ENCODE data around the gene COL6A2. TPM values are rescaled to one million over a fixed set of nuclear protein-coding genes. Genes with fewer than 3 reads are reported as not detected.

The COL6A2 gene
- total RNA-seq, 1 experiment from 2014 or later: 129 TPM

DNA sequence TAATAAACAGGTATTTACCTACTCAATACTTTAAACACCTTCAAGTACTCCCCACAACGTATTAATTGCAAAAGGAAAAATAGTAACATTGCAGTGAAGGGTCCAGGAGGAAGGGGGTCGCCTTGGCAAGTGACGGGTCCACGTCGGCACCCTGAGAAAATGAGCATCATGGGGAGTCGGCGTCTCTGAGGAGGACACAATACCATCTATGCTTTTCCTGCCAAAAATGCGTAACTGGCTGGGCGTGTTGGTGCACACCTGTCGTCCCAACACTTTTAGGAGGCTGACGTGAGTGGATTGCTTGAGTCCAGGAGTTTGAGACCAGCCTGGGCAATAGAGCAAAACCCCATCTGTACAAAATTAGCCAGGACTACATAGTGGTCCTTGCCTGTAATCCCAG is 50.2 kb downstream of the COL6A2 start:
- no peak overlapping the region for H4K8ac ChIP-seq (replicated peaks; ENCODE audit: insufficient read length, low read depth, low read length)
- peaks cover 5 to 6% of the 10 kb centered on the region in 2 experiments; a peak in 2 of 5 replicates for H3K9me3 Mint-ChIP-seq
- H4K5ac ChIP-seq (ENCODE audit: insufficient read length, low read depth, low read length): no peak overlapping the region
- H4K91ac ChIP-seq (ENCODE audit: insufficient read length, low read depth, low read length): no peak overlapping the region
- no peaks in the 10 kb centered on the region for H3K79me1 ChIP-seq (ENCODE audit: insufficient read depth, low read depth, low read length, poor library complexity, severe bottlenecking)
- no peak overlapping the region for H3K9ac ChIP-seq (ENCODE audit: extremely low read depth, insufficient read length, low read length)
- H2BK12ac ChIP-seq (ENCODE audit: insufficient read length, low read depth, low read length): no peak overlapping the region
- H2BK120ac ChIP-seq (ENCODE audit: low read depth, low read length, poor library complexity, severe bottlenecking): no peak overlapping the region
- TF ChIP-seq, protein P1, sequence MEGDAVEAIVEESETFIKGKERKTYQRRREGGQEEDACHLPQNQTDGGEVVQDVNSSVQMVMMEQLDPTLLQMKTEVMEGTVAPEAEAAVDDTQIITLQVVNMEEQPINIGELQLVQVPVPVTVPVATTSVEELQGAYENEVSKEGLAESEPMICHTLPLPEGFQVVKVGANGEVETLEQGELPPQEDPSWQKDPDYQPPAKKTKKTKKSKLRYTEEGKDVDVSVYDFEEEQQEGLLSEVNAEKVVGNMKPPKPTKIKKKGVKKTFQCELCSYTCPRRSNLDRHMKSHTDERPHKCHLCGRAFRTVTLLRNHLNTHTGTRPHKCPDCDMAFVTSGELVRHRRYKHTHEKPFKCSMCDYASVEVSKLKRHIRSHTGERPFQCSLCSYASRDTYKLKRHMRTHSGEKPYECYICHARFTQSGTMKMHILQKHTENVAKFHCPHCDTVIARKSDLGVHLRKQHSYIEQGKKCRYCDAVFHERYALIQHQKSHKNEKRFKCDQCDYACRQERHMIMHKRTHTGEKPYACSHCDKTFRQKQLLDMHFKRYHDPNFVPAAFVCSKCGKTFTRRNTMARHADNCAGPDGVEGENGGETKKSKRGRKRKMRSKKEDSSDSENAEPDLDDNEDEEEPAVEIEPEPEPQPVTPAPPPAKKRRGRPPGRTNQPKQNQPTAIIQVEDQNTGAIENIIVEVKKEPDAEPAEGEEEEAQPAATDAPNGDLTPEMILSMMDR (conservative IDR thresholded peaks at IDR 0.05): no peak
- H3K4me3 Mint-ChIP-seq: no peak overlapping the region
- peaks cover 0 to 3% (median 1%) of the 10 kb centered on the region in 3 experiments; a peak in 3 of 7 replicates for H3K36me3 Mint-ChIP-seq (ENCODE audit: insufficient read depth in 1 of 3, low read depth in 3 of 3)
- H3K27me3 Mint-ChIP-seq (ENCODE audit: low read depth): peaks cover 3% of the 10 kb centered on the region; the same call in 1 of the 2 replicates
- no peaks in the 10 kb centered on the region for H3K4me1 ChIP-seq (ENCODE audit: insufficient read depth, low read length)
- no CpG with 5 or more reads among the region's 11 CpGs for WGBS (ENCODE audit: extremely low coverage, insufficient read length, low lambda C conversion rate)
- no peak overlapping the region for H3K4me2 ChIP-seq (ENCODE audit: insufficient read depth, insufficient read length, low read length)
- H4K20me1 ChIP-seq (ENCODE audit: control insufficient read depth, insufficient read depth, insufficient read length): no peaks in the 10 kb centered on the region
- H3K27ac Mint-ChIP-seq: no peak overlapping the region
- H3K23me2 ChIP-seq (ENCODE audit: insufficient read length, low read depth, low read length, poor library complexity, severe bottlenecking): no peaks in the 10 kb centered on the region
- no peak overlapping the region for H3K14ac ChIP-seq (ENCODE audit: insufficient read depth, low read length)
- H2BK20ac ChIP-seq (ENCODE audit: low read depth, low read length, poor library complexity, severe bottlenecking): no peak overlapping the region
- H3K23ac ChIP-seq (ENCODE audit: insufficient read length, low read depth, low read length): no peak overlapping the region
- no peak overlapping the region for H2BK15ac ChIP-seq (ENCODE audit: low read depth, low read length)
- H3K79me2 ChIP-seq (ENCODE audit: insufficient read depth, low read length): no peaks in the 10 kb centered on the region
- no peak overlapping the region for H2AFZ ChIP-seq (ENCODE audit: low read length)
- H3T11ph ChIP-seq (ENCODE audit: low read length): no peak overlapping the region
- H3K9me3 ChIP-seq (ENCODE audit: control insufficient read depth, low read depth, low read length): no peaks in the 10 kb centered on the region
- no peak overlapping the region for H3K18ac ChIP-seq (ENCODE audit: insufficient read length, low read depth, low read length)
- no peak overlapping the region for H3K4ac ChIP-seq (ENCODE audit: low read depth, low read length)
- peaks cover 18 to 23% of the 10 kb centered on the region in 2 experiments for H3K4me1 Mint-ChIP-seq
- no peaks in the 10 kb centered on the region for H3K27me3 ChIP-seq (ENCODE audit: insufficient read depth, low read length)
- H2AK5ac ChIP-seq (ENCODE audit: insufficient read length, low read length): no peak overlapping the region
- H2BK5ac ChIP-seq (ENCODE audit: insufficient read length, low read length): no peak overlapping the region
- H3K27ac ChIP-seq (ENCODE audit: insufficient read length, low read depth, low read length): no peak overlapping the region
- no peak for DNase-seq
- H3K56ac ChIP-seq (ENCODE audit: insufficient read length, low read depth, low read length): no peak overlapping the region

All from H9 (cell line).